SIG-M5 treated with dmso at 0.1 percent for 504 hours (cell line): Measurements from ENCODE around the gene TNNC2.

Experiments
- DNase-seq: peaks from one replicate; lab custom pipeline; 2025; ENCODE audit not compliant: unreplicated experiment; lab: John Stamatoyannopoulos, UW

Gene TNNC2

DNA sequence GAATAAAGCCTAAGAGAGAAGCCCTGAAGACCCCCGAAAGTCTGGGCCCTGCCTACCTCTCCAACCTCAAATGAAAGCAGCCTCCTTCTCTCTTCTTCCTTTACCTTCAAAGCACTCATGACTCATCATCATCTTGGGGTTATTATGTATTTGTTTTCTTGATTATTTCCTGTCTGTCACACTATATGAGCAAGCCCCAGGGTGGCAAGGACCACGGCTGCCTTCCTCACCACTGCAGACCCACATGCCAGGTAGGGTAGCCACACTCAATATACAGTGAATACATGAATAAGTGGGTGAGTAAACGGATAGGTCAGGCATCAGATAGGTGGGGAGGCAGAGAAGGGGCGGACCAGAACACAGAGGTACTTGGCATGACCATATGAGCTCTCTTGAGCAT is 44.2 kb downstream of the TNNC2 start:
- no peak for DNase-seq

DNA sequence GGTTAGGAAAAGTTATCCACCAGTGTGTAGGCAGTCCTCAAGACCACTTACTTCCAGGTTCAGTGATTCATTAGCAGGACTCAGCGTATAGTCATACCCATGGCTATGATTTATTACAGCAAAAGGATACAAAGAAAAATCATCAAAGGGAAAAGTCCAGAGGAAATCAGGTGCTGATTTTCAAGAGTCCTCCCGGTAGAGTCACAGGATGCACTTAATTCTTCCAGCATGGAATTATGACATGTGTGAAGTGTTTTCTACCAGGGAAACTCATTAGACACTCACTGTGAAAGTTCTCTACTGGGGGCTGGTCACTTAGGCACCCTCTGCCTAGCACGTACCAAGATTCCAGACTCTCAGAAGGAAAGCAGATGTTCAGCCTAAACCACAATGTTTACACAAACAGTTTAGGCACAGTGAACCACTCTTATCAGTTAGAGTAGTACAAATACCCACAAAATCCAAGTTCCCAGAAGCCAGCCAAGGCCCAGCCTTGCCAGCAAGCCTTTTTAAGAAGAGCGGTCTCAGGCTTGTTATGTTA is 45.7 kb downstream of the TNNC2 start:
- no peak for DNase-seq

DNA sequence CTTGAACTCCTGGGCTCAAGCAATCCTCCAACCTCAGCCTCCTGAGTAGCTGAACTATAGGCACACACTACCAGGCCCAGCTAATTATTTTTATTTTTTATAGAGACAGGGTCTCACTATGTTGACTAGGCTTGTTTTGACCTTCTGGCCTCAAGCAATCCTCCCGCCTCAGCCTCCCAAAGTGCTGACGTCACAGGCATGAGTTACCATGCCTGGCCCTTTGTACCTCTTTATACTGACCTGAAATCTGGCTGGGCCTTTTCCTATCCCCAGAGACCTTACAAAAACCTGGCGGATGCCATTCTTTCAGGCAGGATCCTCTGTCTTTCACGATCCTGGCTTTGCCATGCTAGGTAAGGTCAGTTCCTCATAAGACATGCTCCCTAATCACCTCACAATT is 47.0 kb downstream of the TNNC2 start:
- no peak for DNase-seq

DNA sequence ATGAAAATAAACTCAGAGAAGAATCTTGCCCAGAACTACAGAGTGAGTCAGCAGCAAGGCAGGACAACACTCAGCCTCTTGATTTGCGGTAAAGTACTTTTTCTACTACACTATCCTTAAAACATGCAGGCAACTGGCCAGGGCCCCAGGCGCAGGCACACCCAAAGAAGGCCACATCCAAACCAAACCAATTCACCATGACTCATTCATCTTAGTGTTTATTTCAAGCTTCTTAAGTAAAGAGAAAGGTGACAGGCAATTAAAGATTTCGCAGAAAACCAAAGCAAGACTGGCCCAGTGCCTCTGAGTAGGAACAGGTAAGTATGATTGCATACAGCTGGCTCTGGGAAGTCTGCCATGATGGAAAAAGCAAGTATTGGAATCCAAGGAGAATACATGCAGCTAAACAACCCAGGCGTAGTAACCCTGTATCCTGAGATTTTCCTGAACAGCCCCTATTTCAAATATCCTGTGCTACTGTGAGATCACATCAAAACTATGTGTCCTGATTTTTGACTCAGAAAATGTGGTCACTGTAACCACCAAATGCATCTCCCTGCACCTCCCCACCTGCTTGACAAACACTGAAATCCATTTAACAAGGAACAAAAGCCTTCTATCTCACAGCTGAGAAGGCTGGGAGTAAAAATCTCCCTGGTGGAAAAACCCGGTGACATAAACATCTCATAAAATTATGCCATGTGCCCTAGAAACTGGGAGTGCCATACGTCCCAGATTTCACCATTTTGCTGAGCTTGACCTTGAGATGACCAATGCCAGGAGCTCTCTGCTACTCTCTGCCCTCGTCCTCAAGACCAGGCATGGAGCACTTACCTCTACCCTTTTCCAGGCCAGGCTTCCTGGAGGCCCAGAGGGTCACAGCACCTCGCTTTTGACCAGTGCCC is 47.8 kb downstream of the TNNC2 start:
- peak; percentile 54 for DNase-seq

DNA sequence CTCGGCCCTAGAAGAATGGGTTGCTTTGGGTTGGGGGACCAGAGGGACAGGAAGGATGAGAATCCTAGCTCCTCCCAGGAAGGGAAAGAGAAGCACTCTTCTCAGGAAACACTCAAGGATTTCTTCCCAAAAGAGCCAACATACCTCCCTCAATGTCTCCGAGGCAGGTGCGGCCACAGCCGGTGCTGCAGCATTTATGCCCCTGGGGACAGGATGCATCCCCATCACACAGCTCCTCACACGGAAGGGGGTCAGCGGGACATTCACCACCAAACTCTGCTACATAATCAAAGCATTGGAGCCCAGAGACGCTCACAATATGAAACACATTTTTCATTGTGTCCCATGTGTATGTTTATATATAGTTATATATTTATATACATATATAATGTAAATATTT is 50.2 kb downstream of the TNNC2 start:
- DNase-seq = no peak

DNA sequence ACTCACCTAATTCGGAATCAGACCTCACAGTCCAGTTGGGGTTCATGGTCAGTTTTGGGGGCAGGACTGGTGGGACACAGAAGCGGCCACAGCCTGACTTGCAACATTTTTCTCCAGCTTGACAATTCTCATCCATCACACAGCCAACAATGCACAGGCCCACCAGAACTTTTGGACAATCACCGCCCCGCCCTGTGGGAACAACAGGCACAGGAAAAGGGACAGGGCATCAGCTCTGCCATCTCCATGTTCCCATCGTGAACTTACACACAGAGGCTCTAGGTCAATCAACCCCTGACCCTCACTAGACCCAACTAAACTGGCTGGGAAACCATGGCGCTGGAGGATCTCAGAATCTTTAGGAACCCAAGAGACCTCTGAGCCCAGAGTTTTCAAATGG is 51.7 kb downstream of the TNNC2 start:
- DNase-seq = no peak

DNA sequence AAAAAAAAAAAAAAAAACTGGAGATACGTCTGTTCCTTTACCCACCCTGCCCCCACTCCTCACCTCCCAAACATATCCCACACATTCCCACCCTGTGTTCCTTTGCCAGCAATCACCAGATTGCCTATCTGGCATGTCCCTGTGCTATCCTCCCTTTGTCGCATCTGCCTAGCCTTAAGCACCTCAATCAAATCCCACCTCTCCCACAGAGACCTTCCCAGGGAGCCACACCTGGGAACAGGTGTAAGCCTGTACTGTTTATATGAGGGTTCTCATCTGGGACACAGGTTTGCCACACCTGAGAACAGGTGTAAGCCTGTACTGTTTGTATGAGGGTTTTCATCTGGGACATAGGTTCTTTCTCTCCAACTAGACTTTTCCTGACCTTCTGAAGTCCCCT is 52.2 kb downstream of the TNNC2 start:
- DNase-seq = no peak
